Breast epithelium (tissue), 4 donors: ENCODE measurements around the gene RBM12. TPM values are rescaled to one million over a fixed set of nuclear protein-coding genes. Genes with fewer than 3 reads are reported as not detected.
"Not testable (repeated sequence)": the region's sequence is repeated elsewhere in the genome, so short reads cannot be mapped to it uniquely, and the experiment has no call there.

Experiments used
- DNase-seq, 2 donors: peaks; one replicate each; pipeline ENCODE4 v3.0.0-alpha.2; 2019; ENCODE audit warnings: low spot score in 2 of 2
- H3K27ac ChIP-seq, 2 donors: fragments of 200-600 bp; sonication (generic) in 1 of 2; one replicate each; pipeline ENCODE4 v1.5.1; 2016 to 2019; ENCODE audit warnings: mild to moderate bottlenecking in 1 of 2
- H3K27me3 ChIP-seq, 2 donors: fragments of 200-600 bp; sonication (generic) in 1 of 2; one replicate each; pipeline versions ENCODE4 v1.5.1 to v1.6.0; 2017 to 2019; ENCODE audit warnings: control low read depth in 1 of 2, mild to moderate bottlenecking in 1 of 2
- H3K36me3 ChIP-seq: fragments of 200-600 bp; one replicate; pipeline ENCODE4 v1.5.1; 2019
- H3K4me1 ChIP-seq, 2 donors: fragments of 200-600 bp; sonication (generic); one replicate each; pipeline ENCODE4 v1.5.1; 2016 to 2019; ENCODE audit warnings: control low read depth in 1 of 2
- H3K4me3 ChIP-seq, 3 donors: fragments of 200-600 bp; sonication (generic); 1 replicate in 2 of 3; 2 replicates in 1 of 3; pipeline ENCODE4 v1.5.1; 2016 to 2019; ENCODE audit warnings: mild to moderate bottlenecking in 3 of 3, moderate library complexity in 2 of 3
- H3K9me3 ChIP-seq, 2 donors: fragments of 200-600 bp; sonication (generic) in 1 of 2; one replicate each; pipeline ENCODE4 v1.5.1; 2016 to 2019; ENCODE audit warnings: control low read depth in 1 of 2
- CTCF ChIP-seq, 3 donors: fragments of 450-650 bp; IDR thresholded peaks; one replicate each; pipeline ENCODE4 v1.5.1; 2016 to 2017; ENCODE audit warnings: antibody characterized with exemption in 3 of 3, mild to moderate bottlenecking in 3 of 3, moderate library complexity in 3 of 3
- POLR2A ChIP-seq: fragments of 450-650 bp; IDR thresholded peaks from one replicate; pipeline ENCODE4 v1.6.1; 2016; ENCODE audit warnings: antibody characterized with exemption, mild to moderate bottlenecking, moderate library complexity
- POLR2AphosphoS5 ChIP-seq, 3 donors: sonication (generic); formaldehyde crosslinking; IDR thresholded peaks; one replicate each; pipeline ENCODE4 v1.6.1; 2017; ENCODE audit warnings: antibody characterized with exemption in 3 of 3
- intact Hi-C: fragments of 100-400 bp; cut with DNase I; formaldehyde crosslinking; loops from one replicate; pipeline ENCODE4 v1.15.1; 2023; ENCODE audit warnings: low total_unique reads
- total RNA-seq, 3 donors: library from RNA; depleted of rRNA; stranded (reverse); fragments of >200 nt; gene quantifications; one replicate each; pipeline ENCODE4 v1.1.0, GENCODE V29; 2016

Gene RBM12
- total RNA-seq, 3 donors from 2014 or later: 22.7 to 40.1 (median 34.4) TPM

GRCh38 chr20:35710039-35710438 lies 45.3 kb upstream of the RBM12 start:
- peaks cover 11% of the 10 kb centered on the region for H3K36me3 ChIP-seq
- intact Hi-C loops: no loop called here
- H3K4me3 ChIP-seq: no peak overlapping the region
- no peaks in the 10 kb centered on the region for H3K9me3 ChIP-seq
- H3K27ac ChIP-seq: no peak overlapping the region
- H3K4me1 ChIP-seq: peaks cover 3 to 5% of the 10 kb centered on the region in 2 donors
- TF ChIP-seq CTCF (IDR thresholded peaks at IDR 0.05) (no peak), POLR2AphosphoS5 (IDR thresholded peaks at IDR 0.05) (no peak), POLR2A (no peak)
- no peak for DNase-seq
- H3K27me3 ChIP-seq: no peaks in the 10 kb centered on the region

GRCh38 chr20:35709259-35709658 lies 44.6 kb upstream of the RBM12 start:
- Histone ChIP-seq H3K9me3 (no peaks in the 10 kb centered on the region), H3K27me3 (no peaks in the 10 kb centered on the region), H3K27ac (no peak overlapping the region), H3K4me1 (peaks cover 3 to 5% of the 10 kb centered on the region in 2 donors), H3K4me3 (no peak overlapping the region), H3K36me3 (peaks cover 10% of the 10 kb centered on the region)
- intact Hi-C loops: no loop called here
- no peak for TF ChIP-seq POLR2A
- no peak for TF ChIP-seq CTCF (IDR thresholded peaks at IDR 0.05)
- no peak for TF ChIP-seq POLR2AphosphoS5 (IDR thresholded peaks at IDR 0.05)
- DNase-seq: no peak

- Histone ChIP-seq H3K27me3 (no peaks in the 10 kb centered on the region), H3K4me1 (peaks cover 3 to 5% of the 10 kb centered on the region in 2 donors), H3K27ac (no peak overlapping the region), H3K4me3 (no peak overlapping the region), H3K36me3 (peaks cover 4% of the 10 kb centered on the region), H3K9me3 (no peaks in the 10 kb centered on the region)
- TF ChIP-seq POLR2A: no peak
- no peak for TF ChIP-seq POLR2AphosphoS5 (IDR thresholded peaks at IDR 0.05)
- no peak for TF ChIP-seq CTCF (IDR thresholded peaks at IDR 0.05)
- intact Hi-C loops: no loop called here
- no peak for DNase-seq
Observed at GRCh38 chr20:35708502-35708901, 43.8 kb upstream of the RBM12 start.

- H3K27ac ChIP-seq, H3K4me3 ChIP-seq, H3K4me1 ChIP-seq, H3K9me3 ChIP-seq, intact Hi-C loops, DNase-seq, H3K27me3 ChIP-seq, H3K36me3 ChIP-seq: not testable (repeated sequence)
Observed at GRCh38 chr20:35706591-35707529, 42.2 kb upstream of the RBM12 start.

GRCh38 chr20:35705894-35706293 lies 41.2 kb upstream of the RBM12 start:
- H3K4me1 ChIP-seq, H3K27me3 ChIP-seq, H3K4me3 ChIP-seq, H3K27ac ChIP-seq, H3K9me3 ChIP-seq, H3K36me3 ChIP-seq, DNase-seq, intact Hi-C loops: not testable (repeated sequence)

- Histone ChIP-seq H3K4me1 (peaks cover 0 to 10% of the 10 kb centered on the region in 2 donors), H3K36me3 (peaks cover 5% of the 10 kb centered on the region), H3K27me3 (no peaks in the 10 kb centered on the region), H3K27ac (no peak overlapping the region), H3K9me3 (no peaks in the 10 kb centered on the region), H3K4me3 (no peak overlapping the region)
- intact Hi-C loops: no loop called here
- TF ChIP-seq POLR2A (no peak), CTCF (IDR thresholded peaks at IDR 0.05) (no peak), POLR2AphosphoS5 (IDR thresholded peaks at IDR 0.05) (no peak)
- no peak for DNase-seq
Observed at GRCh38 chr20:35704514-35705261, 40.0 kb upstream of the RBM12 start.
